ENCODE data around the gene CALML6.

The CALML6 gene

DNA sequence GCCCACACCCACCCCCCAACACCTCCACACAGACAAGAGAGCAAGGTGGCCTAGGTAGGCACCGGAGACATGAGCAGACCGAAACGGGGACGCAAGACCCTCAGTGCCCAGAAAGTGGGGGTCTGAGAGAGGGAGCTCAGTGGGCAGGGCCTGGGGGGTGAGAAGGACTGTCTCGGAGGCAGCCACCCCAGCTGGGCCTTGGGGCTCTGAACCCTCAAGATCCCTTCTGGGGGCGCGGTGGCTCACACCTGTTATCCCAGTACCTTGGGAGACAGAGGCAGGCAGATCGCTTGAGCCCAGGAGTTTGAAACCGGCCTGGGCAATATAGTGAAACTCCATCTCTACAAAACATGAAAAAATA, 15.1 kb upstream of the CALML6 start:
- H3K9me2 ChIP-seq (replicated peaks; ENCODE audit: insufficient read depth, low read length): no peaks in the 10 kb centered on the region
- no peak overlapping the region for H3K9ac ChIP-seq (ENCODE audit: low read length)
- H3K4me2 ChIP-seq (ENCODE audit: low read depth, low read length, poor library complexity, severe bottlenecking): no peak overlapping the region
- no peaks in the 10 kb centered on the region for H3K79me2 ChIP-seq (ENCODE audit: insufficient read depth, low read length)
- H3K36me3 ChIP-seq (ENCODE audit: low read length): no peaks in the 10 kb centered on the region
- H2AFZ ChIP-seq (ENCODE audit: low read depth, low read length, severe bottlenecking): no peak overlapping the region
- no peaks in the 10 kb centered on the region for H3K27me3 ChIP-seq (ENCODE audit: low read length)
- no peak for TF ChIP-seq EZH2phosphoT487 (conservative IDR thresholded peaks at IDR 0.05; ENCODE audit: low read length)
- TF ChIP-seq CTCF (IDR thresholded peaks at IDR 0.05; ENCODE audit: insufficient read depth, low read length, poor library complexity, severe bottlenecking): no peak
- H3K9me3 ChIP-seq (ENCODE audit: insufficient read depth, low read length): no peaks in the 10 kb centered on the region
- H3F3A ChIP-seq (ENCODE audit: insufficient read depth): no peaks in the 10 kb centered on the region
- no peak overlapping the region for H3K4me3 ChIP-seq (ENCODE audit: insufficient read depth, low read length, poor library complexity, severe bottlenecking)
- H4K20me1 ChIP-seq (ENCODE audit: low read depth, low read length): no peaks in the 10 kb centered on the region
- no peak overlapping the region for H3K27ac ChIP-seq (ENCODE audit: low read depth, low read length)

- H3K27ac ChIP-seq (ENCODE audit: low read depth, low read length): no peak overlapping the region
- H3K9me2 ChIP-seq (replicated peaks; ENCODE audit: insufficient read depth, low read length): no peaks in the 10 kb centered on the region
- no peaks in the 10 kb centered on the region for H3F3A ChIP-seq (ENCODE audit: insufficient read depth)
- TF ChIP-seq CTCF (IDR thresholded peaks at IDR 0.05; ENCODE audit: insufficient read depth, low read length, poor library complexity, severe bottlenecking) (no peak), EZH2phosphoT487 (conservative IDR thresholded peaks at IDR 0.05; ENCODE audit: low read length) (no peak)
- H3K4me2 ChIP-seq (ENCODE audit: low read depth, low read length, poor library complexity, severe bottlenecking): no peak overlapping the region
- H3K9me3 ChIP-seq (ENCODE audit: insufficient read depth, low read length): no peaks in the 10 kb centered on the region
- H3K9ac ChIP-seq (ENCODE audit: low read length): no peak overlapping the region
- no peak overlapping the region for H3K4me3 ChIP-seq (ENCODE audit: insufficient read depth, low read length, poor library complexity, severe bottlenecking)
- H3K27me3 ChIP-seq (ENCODE audit: low read length): no peaks in the 10 kb centered on the region
- H2AFZ ChIP-seq (ENCODE audit: low read depth, low read length, severe bottlenecking): no peak overlapping the region
- no peaks in the 10 kb centered on the region for H3K36me3 ChIP-seq (ENCODE audit: low read length)
- H3K79me2 ChIP-seq (ENCODE audit: insufficient read depth, low read length): no peaks in the 10 kb centered on the region
- H4K20me1 ChIP-seq (ENCODE audit: low read depth, low read length): no peaks in the 10 kb centered on the region
These were observed 14.0 kb upstream of the CALML6 start for GRCh38 chr1:1900883-1901640.

GRCh38 chr1:1901641-1902294, 13.3 kb upstream of the CALML6 start:
- H2AFZ ChIP-seq (ENCODE audit: low read depth, low read length, severe bottlenecking): no peak overlapping the region
- H3K9ac ChIP-seq (ENCODE audit: low read length): no peak overlapping the region
- H3K27ac ChIP-seq (ENCODE audit: low read depth, low read length): no peak overlapping the region
- H3K4me3 ChIP-seq (ENCODE audit: insufficient read depth, low read length, poor library complexity, severe bottlenecking): no peak overlapping the region
- H3K79me2 ChIP-seq (ENCODE audit: insufficient read depth, low read length): no peaks in the 10 kb centered on the region
- peaks cover 4% of the 10 kb centered on the region; the same call in 1 of the 2 replicates for H3F3A ChIP-seq (ENCODE audit: insufficient read depth)
- no peaks in the 10 kb centered on the region for H3K36me3 ChIP-seq (ENCODE audit: low read length)
- TF ChIP-seq CTCF (IDR thresholded peaks at IDR 0.05; ENCODE audit: insufficient read depth, low read length, poor library complexity, severe bottlenecking) (no peak), EZH2phosphoT487 (conservative IDR thresholded peaks at IDR 0.05; ENCODE audit: low read length) (no peak)
- no peak overlapping the region for H3K4me2 ChIP-seq (ENCODE audit: low read depth, low read length, poor library complexity, severe bottlenecking)
- H4K20me1 ChIP-seq (ENCODE audit: low read depth, low read length): no peaks in the 10 kb centered on the region
- no peaks in the 10 kb centered on the region for H3K9me3 ChIP-seq (ENCODE audit: insufficient read depth, low read length)
- no peaks in the 10 kb centered on the region for H3K27me3 ChIP-seq (ENCODE audit: low read length)
- no peaks in the 10 kb centered on the region for H3K9me2 ChIP-seq (replicated peaks; ENCODE audit: insufficient read depth, low read length)
